ENCODE data around the gene ATG2B. TPM values are rescaled to one million over a fixed set of nuclear protein-coding genes. Genes with fewer than 3 reads are reported as not detected.

ATG2B gene, protein sequence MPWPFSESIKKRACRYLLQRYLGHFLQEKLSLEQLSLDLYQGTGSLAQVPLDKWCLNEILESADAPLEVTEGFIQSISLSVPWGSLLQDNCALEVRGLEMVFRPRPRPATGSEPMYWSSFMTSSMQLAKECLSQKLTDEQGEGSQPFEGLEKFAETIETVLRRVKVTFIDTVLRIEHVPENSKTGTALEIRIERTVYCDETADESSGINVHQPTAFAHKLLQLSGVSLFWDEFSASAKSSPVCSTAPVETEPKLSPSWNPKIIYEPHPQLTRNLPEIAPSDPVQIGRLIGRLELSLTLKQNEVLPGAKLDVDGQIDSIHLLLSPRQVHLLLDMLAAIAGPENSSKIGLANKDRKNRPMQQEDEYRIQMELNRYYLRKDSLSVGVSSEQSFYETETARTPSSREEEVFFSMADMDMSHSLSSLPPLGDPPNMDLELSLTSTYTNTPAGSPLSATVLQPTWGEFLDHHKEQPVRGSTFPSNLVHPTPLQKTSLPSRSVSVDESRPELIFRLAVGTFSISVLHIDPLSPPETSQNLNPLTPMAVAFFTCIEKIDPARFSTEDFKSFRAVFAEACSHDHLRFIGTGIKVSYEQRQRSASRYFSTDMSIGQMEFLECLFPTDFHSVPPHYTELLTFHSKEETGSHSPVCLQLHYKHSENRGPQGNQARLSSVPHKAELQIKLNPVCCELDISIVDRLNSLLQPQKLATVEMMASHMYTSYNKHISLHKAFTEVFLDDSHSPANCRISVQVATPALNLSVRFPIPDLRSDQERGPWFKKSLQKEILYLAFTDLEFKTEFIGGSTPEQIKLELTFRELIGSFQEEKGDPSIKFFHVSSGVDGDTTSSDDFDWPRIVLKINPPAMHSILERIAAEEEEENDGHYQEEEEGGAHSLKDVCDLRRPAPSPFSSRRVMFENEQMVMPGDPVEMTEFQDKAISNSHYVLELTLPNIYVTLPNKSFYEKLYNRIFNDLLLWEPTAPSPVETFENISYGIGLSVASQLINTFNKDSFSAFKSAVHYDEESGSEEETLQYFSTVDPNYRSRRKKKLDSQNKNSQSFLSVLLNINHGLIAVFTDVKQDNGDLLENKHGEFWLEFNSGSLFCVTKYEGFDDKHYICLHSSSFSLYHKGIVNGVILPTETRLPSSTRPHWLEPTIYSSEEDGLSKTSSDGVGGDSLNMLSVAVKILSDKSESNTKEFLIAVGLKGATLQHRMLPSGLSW (N-terminal part only)
- total RNA-seq, result 10 to 100 TPM; 14.9 to 17.9 (median 17.4) TPM

DNA sequence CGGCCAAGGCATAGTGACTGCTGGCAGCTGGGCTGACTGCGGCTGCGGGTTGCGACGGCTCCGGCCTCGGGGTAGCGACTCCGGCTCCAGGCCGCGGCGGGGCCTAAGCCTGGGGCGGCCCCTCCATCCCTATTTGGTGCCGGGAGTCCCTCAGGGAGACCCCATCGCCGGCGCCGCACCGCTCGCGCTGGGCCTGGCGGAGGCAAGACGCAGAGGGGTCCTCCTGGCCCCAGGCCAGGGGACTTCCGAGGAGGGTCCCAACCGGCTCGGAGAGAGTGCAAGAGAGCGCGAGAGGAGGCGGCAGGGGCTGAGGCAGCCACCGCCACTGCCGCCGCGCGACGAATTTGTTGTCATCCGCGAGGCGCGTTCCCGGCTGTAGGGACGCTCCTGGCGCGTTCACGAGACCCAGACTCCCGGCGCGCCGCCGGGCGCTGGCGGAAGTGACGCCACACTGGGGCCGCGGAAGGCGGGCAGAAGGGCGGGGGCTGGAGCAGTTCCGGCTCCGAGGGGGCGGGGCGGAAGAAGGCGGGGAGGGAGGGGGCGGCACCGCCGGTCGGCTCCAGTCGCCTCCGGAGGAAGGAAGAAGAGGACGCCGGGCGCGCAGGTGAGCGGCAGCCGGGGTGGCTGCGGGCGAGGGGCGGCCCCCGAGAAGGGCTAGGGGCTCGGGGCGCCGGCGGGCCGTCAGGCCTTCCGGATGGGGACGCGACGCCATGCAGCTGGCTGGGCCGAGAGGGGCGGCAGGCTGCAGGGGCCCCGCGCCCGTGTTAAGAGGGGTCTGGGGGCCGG is at the start of gene ATG2B, which contains the start of gene GSKIP:
Gene ATG2B, minus strand, starts transcription at position 377 of the 786 bp plus-strand sequence. Its CDS starts 365 bp downstream, at position 12.
Gene GSKIP, plus strand, starts transcription at position 562 of the 786 bp plus-strand sequence. CDS start 18,722 bp downstream, outside the sequence.
- ATAC-seq (peak; percentile 81 to 82), DNase-seq (peak; percentile 97)
- H3K27me3 Mint-ChIP-seq (ENCODE audit: low read depth), result no peaks in the 10 kb centered on the region
- H3K36me3 Mint-ChIP-seq (ENCODE audit: insufficient read depth), result peaks cover 5% of the 10 kb centered on the region
- peak within 1 kb of the TSS; percentile 95 for H3K4me3 Mint-ChIP-seq
- no peaks in the 10 kb centered on the region for H3K9me3 Mint-ChIP-seq
- peaks cover 52% of the 10 kb centered on the region for H3K4me1 Mint-ChIP-seq (ENCODE audit: low read depth)

DNA sequence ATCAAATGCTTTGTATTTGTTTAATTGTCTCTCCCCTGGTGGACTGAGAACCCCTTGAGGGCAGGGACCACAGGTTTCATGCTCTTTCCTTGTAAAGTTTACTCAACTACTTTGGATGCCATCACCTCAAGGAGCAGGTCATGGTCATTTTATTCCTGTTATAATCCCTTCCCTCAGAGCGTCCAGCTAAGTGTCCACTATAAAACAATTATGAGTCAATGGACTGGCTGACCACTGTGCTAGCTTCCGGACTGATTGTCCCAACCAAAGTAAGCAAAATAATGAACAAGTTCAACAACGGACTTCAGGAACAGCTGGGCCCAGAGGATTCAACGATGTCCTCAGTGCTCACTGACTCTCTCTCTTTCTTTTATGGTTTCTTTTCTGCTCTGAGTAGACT is 47.0 kb upstream of the ATG2B start:
- H3K27me3 Mint-ChIP-seq (ENCODE audit: low read depth), result peaks cover 12% of the 10 kb centered on the region
- no peaks in the 10 kb centered on the region for H3K4me1 Mint-ChIP-seq (ENCODE audit: low read depth)
- H3K9me3 Mint-ChIP-seq, result no peaks in the 10 kb centered on the region

DNA sequence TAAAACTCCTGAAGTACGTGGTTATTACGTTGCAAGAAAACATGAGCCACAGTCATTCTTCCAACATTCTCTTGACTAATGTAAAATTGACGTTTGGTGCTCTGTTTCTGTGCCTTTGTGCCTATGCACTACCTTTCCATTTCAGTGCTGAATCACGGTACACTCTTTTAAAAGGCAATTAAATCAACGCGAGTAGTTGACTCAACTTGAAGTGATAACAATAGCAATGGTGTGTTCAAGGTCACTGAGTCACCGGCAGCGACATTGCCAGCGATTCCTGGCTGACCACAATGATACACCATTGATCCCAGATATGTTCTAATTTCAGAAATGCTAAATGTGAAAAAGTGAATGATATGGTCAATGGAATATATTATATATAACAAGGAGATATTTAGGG is 46.6 kb upstream of the ATG2B start:
- H3K4me3 Mint-ChIP-seq, result no peak overlapping the region
- no peaks in the 10 kb centered on the region for H3K4me1 Mint-ChIP-seq (ENCODE audit: low read depth)
- H3K36me3 Mint-ChIP-seq (ENCODE audit: insufficient read depth), result no peaks in the 10 kb centered on the region
- DNase-seq (no peak), ATAC-seq (no peak)
- H3K27me3 Mint-ChIP-seq (ENCODE audit: low read depth), result peaks cover 12% of the 10 kb centered on the region
- H3K9me3 Mint-ChIP-seq, result no peaks in the 10 kb centered on the region

More for the DNA sequence above, 47.0 kb upstream of the ATG2B start:
- no peak for DNase-seq
- no peak for ATAC-seq
- H3K36me3 Mint-ChIP-seq (ENCODE audit: insufficient read depth), result no peaks in the 10 kb centered on the region
- no peak overlapping the region for H3K4me3 Mint-ChIP-seq

DNA sequence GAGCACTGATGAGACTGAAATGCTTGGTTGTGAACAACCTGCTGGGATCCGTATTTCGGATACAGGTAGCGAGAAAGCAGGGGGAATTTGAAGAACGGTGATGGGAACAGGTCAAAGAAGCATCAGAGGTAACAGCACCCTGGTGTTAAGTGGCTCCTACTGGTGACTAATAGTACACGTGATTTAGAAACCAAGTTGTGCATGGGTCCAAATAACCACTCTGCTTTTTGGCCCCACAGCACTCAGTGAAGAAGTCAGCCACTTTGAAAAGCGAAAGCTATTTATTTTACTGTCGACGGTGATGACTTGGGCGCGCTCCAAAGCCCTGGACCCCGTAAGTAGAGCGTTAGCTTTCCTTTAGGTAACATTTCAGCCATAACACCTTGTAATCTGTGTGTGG is 45.5 kb upstream of the ATG2B start:
- DNase-seq (no peak), ATAC-seq (no peak)
- Mint-ChIP-seq H3K4me1 (ENCODE audit: low read depth) (no peaks in the 10 kb centered on the region), H3K4me3 (no peak overlapping the region), H3K9me3 (no peaks in the 10 kb centered on the region), H3K36me3 (ENCODE audit: insufficient read depth) (no peaks in the 10 kb centered on the region), H3K27me3 (ENCODE audit: low read depth) (peaks cover 11% of the 10 kb centered on the region)

DNA sequence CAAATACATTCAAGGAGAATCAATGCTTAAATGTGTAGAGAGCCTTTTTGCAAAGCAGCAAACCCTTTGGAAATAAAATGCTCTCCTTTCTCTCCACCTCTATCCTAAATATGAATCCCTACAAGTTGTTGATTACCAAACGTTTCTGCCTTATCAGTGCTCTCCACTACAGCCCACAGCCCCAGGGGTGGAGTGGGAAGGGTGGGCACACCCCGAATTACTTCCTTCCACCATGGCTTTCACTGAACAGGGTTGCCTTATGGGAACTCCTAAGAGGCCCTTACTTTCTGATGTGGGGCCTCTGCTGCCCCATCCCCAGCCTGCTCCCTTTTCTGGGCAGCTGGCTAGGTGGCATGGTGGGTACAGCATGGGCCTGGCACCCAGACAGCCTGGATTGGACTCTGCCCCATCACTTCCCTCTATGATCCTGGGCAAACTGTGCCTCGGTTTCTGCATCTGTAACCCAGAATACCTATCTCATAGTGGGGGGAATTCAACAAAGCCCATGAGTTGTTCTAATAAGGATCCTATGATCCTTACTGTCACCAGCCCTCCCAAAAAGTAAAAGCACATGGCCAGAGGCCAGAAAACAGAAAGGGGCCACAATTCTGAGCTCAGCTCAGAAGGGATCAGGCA is 44.9 kb upstream of the ATG2B start:
- Mint-ChIP-seq H3K4me1 (ENCODE audit: low read depth) (no peaks in the 10 kb centered on the region), H3K27me3 (ENCODE audit: low read depth) (peaks cover 11% of the 10 kb centered on the region), H3K9me3 (no peaks in the 10 kb centered on the region), H3K36me3 (ENCODE audit: insufficient read depth) (no peaks in the 10 kb centered on the region), H3K4me3 (no peak overlapping the region)
- DNase-seq (no peak), ATAC-seq (no peak)

DNA sequence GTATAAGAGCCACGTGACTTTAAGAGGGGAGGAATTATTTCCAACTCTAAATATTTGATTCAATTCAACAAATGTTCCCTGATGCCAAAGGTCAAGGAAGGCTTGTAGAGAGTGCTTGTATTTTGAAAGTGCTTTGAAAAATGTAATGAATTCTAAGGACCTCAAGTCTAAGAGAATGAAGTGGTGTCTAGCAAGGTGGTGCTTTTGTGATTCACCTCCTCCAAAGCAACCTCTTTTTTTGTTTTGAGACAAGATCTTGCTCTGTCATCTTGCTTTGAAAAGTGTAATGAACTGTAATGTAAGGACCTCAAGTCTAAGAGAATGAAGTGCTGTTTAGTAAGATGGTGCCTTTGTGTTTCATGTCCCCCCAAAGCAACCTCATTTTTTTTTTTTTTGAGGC is 42.5 kb upstream of the ATG2B start:
- peaks cover 13% of the 10 kb centered on the region for H3K27me3 Mint-ChIP-seq (ENCODE audit: low read depth)
- H3K36me3 Mint-ChIP-seq (ENCODE audit: insufficient read depth), result no peaks in the 10 kb centered on the region
- H3K4me1 Mint-ChIP-seq (ENCODE audit: low read depth), result no peaks in the 10 kb centered on the region
- DNase-seq, result no peak
- H3K9me3 Mint-ChIP-seq, result no peaks in the 10 kb centered on the region
- H3K4me3 Mint-ChIP-seq, result no peak overlapping the region
- ATAC-seq, result no peak

DNA sequence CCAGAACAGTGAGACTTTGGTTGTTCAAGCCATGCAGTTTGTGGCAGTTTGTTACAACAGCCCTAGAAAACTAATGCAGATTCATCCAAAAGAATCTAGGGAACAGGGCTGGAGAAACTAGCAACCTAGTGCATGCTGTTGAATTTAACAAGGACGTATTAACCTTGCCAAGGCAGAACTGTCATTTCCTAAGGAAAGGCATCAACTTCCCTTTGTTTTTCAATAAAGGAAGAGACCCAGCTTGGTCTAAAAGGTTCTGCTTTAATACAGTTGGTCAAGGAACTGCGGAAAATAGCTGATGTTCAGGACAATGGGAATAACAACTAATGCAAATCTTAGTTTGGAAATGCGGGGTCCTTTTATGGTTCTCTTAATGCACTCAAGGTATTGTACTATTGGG is 40.3 kb upstream of the ATG2B start:
- Mint-ChIP-seq H3K4me1 (ENCODE audit: low read depth) (no peaks in the 10 kb centered on the region), H3K36me3 (ENCODE audit: insufficient read depth) (no peaks in the 10 kb centered on the region), H3K27me3 (ENCODE audit: low read depth) (peaks cover 12% of the 10 kb centered on the region), H3K4me3 (no peak overlapping the region), H3K9me3 (no peaks in the 10 kb centered on the region)
- no peak for ATAC-seq
- DNase-seq, result no peak

DNA sequence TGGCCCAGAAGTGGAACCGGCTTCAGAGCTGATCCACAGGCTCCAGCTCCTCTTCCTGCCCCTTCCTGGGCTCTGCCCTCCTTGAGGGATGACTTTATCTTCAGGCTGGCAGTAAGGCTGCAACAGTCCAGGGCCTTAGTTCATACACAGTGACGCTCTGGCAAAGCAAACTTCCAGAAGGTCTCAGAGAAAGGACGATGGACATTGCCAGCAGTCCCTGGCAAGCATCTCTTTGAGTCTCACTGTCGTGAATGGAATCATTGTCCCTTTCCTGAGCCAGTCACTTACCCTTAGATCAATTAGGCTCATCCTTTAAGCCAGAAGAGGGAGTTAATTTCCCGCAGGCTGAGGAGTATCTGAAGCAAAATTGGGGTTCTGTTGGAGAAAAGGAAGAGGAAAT is 37.4 kb upstream of the ATG2B start:
- H3K9me3 Mint-ChIP-seq, result no peaks in the 10 kb centered on the region
- DNase-seq (no peak), ATAC-seq (no peak)
- no peaks in the 10 kb centered on the region for H3K36me3 Mint-ChIP-seq (ENCODE audit: insufficient read depth)
- H3K4me3 Mint-ChIP-seq, result no peak overlapping the region
- peaks cover 12% of the 10 kb centered on the region for H3K27me3 Mint-ChIP-seq (ENCODE audit: low read depth)
- H3K4me1 Mint-ChIP-seq (ENCODE audit: low read depth), result no peaks in the 10 kb centered on the region

DNA sequence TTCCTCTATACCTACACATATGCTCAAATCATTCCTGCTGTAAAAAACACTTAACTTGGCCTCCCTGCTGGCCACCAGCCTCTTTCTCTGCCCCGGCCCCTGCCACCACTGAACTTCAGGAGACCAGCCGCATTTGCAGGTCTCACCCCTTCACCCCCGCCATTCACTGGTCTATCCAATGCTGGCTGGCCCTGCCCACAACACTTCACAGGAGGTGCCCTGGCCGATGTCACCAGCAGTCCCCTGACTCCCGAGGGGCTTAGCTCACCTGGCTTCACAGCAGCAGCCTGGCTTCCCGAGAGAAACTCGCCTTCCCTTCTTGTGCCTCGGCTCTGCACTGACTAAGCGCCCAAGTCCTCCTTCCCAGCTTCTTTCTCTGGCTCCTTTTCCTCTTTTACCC is 36.3 kb upstream of the ATG2B start:
- no peaks in the 10 kb centered on the region for H3K36me3 Mint-ChIP-seq (ENCODE audit: insufficient read depth)
- no peaks in the 10 kb centered on the region for H3K9me3 Mint-ChIP-seq
- no peak for DNase-seq
- peaks cover 12% of the 10 kb centered on the region for H3K27me3 Mint-ChIP-seq (ENCODE audit: low read depth)
- ATAC-seq, result no peak
- H3K4me3 Mint-ChIP-seq, result no peak overlapping the region
- H3K4me1 Mint-ChIP-seq (ENCODE audit: low read depth), result no peaks in the 10 kb centered on the region

DNA sequence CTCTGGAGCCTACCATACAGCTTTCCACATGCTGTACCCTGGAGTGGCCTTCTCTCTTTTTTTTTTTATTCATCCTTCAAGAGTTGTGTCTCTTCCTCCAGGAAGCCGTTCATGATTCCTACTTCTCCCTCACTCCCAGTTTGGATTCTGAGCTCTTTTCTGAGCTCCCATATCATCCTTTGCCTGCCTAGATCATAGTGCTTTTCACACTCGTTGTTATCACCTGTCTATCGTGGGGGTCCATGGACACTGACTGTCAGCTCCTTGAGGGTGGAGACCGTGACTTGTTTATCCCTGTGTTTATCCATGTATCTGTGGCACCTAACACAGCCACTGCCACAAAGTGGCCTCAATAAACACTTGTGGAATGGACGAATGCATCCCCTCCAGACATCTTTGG is 35.8 kb upstream of the ATG2B start:
- H3K36me3 Mint-ChIP-seq (ENCODE audit: insufficient read depth), result no peaks in the 10 kb centered on the region
- DNase-seq (no peak), ATAC-seq (no peak)
- H3K4me1 Mint-ChIP-seq (ENCODE audit: low read depth), result no peaks in the 10 kb centered on the region
- no peaks in the 10 kb centered on the region for H3K9me3 Mint-ChIP-seq
- H3K4me3 Mint-ChIP-seq, result no peak overlapping the region
- H3K27me3 Mint-ChIP-seq (ENCODE audit: low read depth), result peaks cover 10% of the 10 kb centered on the region

DNA sequence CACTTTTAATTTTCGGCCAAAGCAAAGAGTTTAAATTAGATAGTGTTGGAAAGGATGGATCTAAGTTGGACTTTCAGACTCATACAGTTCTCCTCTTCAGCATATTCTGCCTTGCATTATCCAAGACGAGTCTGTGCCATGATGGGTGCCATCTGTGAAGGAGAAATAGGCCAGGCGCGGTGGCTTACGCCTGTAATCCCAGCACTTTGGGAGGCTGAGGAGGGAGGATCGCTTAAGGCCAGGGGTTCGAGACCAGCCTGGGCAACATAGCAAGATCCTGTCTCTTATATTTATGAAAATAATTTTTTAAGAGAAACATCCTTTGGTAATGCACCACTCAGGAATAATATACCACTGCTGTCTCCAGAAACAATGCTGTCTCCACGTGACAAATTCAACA is 35.3 kb upstream of the ATG2B start:
- no peaks in the 10 kb centered on the region for H3K9me3 Mint-ChIP-seq
- H3K36me3 Mint-ChIP-seq (ENCODE audit: insufficient read depth), result no peaks in the 10 kb centered on the region
- H3K27me3 Mint-ChIP-seq (ENCODE audit: low read depth), result peaks cover 10% of the 10 kb centered on the region
- no peak for DNase-seq
- ATAC-seq, result no peak
- H3K4me3 Mint-ChIP-seq, result no peak overlapping the region
- H3K4me1 Mint-ChIP-seq (ENCODE audit: low read depth), result no peaks in the 10 kb centered on the region

DNA sequence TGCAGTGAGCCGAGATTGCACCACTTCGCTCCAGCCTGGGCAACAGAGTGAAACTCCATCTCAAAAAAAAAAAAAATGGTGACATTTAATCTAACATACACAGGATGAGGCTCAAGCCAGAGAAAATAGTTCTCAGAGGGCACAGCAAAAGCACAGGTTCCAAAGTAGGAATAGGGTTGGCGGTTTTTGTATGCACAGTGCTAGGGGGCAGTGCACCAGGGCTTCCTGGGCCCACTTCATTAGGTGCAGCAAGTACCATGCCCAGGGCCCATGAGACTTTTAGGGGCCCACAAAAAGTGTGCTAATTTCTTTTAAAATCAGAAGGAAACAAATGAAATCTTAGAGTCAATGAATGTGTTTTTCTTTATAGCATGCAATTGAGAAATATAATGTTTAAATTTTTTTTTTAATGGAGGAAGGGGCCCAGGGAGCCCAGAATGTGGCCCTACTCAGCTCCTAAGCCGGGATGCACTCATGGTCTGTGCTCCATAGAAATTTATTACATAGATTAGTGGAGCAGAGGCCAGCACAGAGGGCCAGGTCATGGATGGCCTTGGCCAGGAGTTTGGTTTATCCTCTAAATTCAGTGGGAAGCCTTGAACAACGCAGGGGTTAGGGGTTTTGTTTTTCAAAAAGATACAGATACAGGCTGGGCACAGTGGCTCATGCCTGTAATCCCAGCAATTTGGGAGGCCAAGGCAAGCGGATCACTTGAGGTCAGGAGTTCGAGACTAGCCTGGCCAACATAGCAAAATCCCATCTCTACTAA is 31.1 kb upstream of the ATG2B start:
- no peak for ATAC-seq
- Mint-ChIP-seq H3K9me3 (no peaks in the 10 kb centered on the region), H3K4me3 (no peak overlapping the region), H3K4me1 (ENCODE audit: low read depth) (peaks cover 4% of the 10 kb centered on the region), H3K36me3 (ENCODE audit: insufficient read depth) (no peaks in the 10 kb centered on the region), H3K27me3 (ENCODE audit: low read depth) (peaks cover under 1% of the 10 kb centered on the region)
- no peak for DNase-seq

Measured in activated T-cell treated with anti-CD3 and anti-CD28 coated beads, Interleukin-2, amount 50 U/mL, for 4 hours (primary cell).